Activated gamma-delta T cell treated with Interleukin-2 at 50 U/mL for 16 hours (primary cell): Measurements from ENCODE around the gene CD300LF.

Source experiments
- DNase-seq: peaks from one replicate; pipeline ENCODE4 v3.0.0-alpha.2; 2020

The CD300LF gene

DNA sequence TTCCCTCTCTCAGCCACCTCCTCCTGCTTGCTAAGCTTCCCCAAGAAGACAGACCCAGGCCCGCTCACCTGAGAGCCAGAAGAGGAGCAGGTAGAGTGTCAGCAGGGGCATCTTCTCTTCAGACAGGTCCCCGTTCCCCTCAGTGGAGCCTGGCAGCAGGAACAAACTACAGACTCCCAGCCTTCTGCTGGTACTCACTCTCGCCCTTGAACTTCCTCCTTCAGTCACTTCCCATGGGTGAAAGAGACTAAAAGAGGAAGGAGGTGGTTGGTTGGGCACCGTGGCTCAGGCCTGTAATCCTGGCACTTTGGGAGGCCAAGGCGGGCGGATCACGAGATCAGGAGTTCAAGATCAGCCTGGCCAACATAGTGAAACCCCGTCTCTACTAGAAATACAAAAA is at the start of gene CD300LF:
Gene CD300LF (minus strand): TSS at position 168 of the 400 bp plus-strand sequence. CDS start 57 bp downstream, at position 111.
- no peak for DNase-seq

DNA sequence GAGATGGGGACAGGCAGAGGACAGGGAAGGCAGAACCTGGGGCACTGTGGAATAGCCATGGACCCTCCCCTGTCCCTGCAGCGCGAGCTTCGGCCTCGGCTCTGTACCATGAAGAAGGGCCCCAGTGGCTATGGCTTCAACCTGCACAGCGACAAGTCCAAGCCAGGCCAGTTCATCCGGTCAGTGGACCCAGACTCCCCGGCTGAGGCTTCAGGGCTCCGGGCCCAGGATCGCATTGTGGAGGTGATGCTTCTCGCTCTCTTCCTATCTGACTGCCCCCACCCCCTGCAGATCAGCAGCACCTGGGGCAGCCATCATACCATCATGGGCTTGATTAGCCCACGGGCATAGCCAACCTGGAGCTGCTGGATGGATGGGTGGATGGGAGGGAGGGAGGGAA is 49.2 kb upstream of the CD300LF start:
- DNase-seq, result no peak

DNA sequence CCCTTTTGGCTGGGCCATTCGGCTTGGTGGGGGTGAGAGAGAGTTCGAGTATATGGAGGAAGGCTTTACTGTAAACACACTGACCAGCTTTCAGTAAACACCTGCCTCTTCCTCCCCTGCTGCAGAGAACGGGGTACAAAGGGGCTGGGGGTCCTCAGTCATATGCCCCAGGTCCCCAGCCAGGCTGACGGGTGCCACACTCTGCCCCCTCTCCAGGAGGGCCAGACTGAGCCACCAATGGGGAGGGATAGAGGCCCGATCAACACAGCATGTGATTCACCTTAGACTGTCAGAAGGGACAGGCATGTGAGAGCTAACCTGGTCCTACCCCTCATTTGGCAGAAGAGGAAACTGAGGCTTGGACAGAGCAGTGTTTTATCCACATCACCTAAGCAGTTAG is 48.7 kb upstream of the CD300LF start:
- DNase-seq, result no peak

DNA sequence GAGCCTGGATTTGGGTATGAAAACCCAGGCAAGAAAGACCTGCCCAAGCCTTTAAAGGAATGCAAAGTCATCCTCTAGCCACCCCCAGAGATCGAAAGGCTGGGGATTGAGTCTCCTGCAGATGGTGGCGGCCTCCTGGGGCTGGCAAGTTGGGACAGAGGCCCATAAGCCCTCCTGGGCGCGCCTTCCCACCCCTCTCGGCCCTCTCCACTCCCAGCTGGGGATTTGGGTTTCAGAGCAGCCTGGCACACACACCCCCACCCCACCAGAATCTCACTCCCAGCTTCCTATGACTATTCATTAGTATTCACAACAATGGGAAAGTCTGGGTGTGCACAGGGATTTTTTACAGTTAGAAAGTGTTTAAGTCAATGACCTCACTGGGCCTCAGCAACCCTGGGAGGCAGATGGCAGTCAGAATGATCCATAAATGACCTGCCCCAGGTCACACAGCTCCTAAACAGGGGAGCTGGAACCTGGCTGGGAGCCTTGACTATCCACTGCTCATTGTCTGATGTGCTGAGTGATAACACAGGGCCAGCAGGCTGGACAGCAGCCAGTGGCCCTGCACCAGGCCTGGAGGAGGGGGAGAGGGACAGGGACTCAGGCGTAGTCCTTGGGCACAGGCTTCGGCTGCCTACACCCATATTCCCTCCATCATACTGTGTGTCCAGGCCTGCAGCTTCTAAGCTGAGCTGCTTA is 47.8 kb upstream of the CD300LF start:
- no peak for DNase-seq

DNA sequence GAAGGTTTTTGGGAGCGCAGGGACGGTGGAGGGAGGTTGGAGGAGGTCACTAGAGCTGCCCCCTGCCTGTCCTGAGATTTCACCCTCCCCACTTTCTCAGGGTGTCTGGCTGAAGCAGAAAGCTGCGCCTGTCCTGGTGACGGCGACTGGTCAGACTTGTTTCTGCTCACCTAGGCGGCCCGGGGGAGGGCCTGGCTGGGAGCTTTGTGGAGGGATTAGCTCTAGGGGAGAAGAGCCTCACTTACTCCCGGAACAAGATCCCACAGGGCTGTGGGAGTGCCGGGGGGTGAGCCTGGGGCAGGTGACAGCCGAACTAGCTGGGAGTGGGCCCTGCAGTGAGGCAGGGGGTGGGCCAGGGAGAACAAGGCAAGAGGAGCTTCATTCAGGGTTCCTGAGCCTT is 47.2 kb upstream of the CD300LF start:
- DNase-seq, result no peak

DNA sequence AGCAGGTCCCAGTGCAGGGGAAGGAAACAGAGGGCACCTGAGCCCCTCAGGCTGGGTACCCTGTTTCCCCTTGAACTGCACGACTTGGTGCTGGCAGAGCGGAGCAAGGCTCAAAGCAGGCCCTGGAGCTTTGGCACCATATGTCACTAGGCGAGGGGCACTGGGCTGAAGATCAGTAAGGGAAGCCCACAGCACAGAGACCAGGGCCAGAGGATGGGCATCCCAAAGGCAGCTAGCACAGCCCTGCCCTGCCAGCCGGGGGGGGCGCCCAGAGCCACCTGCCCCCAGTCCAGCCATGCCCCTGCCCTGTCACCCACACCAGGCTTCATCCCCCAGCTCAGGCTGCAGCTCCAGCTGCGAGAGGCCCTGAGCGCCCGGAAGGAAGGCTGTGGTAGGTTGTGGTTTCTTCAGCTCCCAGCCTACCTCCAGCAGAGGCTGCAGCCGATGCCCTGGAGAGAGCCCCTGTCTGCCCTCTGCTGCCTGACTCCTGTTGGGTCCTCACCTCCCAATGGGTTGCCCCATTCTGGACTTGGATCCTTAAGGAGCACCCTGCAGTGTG is 46.6 kb upstream of the CD300LF start:
- DNase-seq, result peak; percentile 62

DNA sequence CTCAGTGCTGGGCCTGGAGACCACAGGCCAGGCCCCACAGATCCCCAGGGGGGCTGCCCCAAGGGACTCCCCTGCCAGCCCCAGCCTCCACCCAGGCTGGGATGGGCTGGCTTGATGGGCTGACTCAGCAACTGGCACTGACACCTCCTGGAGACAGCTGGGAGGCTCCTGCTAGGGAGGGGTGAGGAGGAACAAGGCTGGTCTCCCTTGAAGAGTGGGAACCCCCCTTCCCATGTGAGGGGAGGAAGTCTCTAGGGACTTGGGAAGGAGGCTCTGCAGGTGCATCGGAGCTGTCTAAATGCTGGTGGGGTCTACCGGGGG is 46.1 kb upstream of the CD300LF start:
- no peak for DNase-seq

DNA sequence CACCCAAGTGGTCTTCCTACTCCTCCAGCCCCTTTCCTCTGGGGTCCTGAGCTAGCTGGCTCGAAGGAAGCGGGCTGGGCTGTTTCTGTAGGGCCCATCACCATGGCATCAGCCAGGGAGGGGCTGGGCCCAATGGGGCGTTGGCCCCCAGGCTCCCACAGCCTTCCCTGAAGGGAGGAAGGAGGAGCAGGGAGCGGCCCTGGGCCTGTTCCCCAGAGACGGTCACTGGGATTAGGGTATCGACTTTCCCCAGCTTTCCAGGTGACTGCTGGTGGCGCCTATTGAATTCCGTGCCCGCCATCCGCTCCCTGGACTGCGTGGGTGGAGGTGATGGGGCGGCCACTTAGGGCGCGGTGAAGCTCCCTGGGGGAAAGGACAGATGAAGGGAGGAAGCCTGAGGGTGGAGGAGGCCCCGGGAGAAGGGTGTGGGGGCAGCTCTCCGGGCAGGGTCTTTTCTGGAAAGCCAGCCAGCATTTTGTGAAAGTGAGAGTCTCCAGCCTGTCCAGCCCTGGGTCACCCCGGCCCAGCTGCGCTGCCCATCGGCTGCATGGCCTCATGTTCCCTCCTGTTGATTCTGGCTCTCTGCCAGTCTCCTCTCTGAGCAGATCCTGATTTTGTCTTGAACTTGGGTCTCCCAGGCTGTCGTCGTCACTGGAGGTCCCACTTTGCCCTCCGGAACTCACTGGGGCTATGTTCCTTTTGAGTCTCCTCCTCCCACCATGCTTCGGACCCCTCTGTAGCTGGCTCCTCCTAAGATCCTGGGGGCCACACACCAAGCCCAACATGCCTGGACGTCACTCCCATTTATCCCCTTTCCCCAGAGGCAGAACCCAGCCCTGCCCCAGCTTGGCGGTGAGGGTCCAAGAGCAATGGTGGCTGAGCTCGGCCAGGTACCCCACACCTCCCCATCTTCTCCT is 45.5 kb upstream of the CD300LF start:
- DNase-seq, result no peak

DNA sequence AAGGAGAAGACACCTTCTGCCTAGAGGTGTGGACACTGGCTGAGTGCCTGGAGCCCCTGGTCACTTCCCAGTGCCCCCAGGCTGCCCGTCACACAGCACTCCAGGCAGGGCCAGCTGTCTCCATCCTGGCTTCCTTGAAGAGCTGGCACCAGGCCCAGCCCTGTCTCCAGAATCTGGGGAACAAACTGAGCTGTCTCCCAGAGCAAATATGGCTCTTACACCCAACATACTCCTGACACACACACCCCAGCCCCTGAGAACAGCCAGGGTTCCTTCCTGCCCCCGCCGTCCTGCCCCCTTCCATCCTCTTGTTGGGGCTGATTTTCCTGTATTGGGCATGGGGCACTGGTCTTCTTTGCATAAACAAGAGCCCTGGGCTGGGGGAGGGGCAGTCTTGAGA is 44.8 kb upstream of the CD300LF start:
- DNase-seq, result no peak

DNA sequence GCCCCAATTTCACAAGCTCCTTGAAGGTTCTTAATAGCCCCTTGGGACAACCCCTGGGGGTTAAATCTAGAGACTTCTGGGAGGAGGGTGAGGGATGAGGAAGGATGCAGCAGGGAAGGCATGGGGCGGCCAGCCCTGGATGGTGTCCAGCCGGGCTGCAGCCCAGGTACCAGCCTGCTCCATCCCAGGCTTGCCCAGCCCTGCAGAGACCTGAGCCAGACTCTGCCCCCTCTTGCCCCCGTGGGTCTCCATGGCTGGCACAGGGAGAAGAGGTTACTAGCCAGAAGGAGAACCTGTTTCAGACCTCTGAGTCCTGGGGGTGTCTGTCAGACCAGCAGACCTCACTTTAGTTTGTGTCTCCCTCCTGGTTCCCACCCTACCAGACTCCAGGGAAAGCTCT is 44.2 kb upstream of the CD300LF start:
- no peak for DNase-seq

DNA sequence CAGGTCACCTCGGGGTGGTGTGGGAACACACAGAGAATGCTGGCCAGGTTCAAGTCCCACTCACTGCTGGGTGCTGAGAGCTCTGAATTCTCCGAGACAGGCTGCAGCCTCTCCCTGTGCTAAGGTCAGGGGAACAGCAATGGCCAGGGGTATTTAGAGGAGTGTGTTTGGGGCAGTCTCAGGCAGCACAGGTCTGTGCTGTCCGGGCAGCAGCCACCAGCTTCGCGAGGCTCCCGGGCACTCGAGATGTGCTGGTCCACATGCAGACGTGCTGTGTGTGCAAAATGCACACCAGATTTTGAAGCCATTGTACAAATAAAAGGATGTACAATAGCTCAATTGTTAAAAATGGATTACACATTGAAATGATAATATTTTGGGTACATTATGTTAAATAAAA is 42.8 kb upstream of the CD300LF start:
- DNase-seq, result no peak

DNA sequence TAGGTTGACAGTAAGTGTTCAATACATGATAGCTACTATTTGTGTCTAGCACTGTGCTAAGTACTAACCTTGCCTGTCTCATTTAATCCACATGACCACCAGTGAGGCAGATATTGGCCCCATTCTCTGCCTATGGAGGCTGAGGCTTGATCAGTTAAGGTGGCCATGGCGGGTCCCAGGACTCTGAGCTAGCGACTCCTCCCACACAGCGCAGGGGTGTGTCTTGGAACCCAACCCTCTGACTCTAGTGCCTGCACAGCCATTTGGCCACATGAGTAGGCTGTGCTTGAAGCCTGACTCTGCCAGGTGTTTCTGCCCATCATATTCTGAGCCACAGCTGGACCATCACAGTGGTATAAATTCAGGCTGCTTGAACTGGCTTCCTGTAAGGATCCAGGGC is 42.1 kb upstream of the CD300LF start:
- no peak for DNase-seq

DNA sequence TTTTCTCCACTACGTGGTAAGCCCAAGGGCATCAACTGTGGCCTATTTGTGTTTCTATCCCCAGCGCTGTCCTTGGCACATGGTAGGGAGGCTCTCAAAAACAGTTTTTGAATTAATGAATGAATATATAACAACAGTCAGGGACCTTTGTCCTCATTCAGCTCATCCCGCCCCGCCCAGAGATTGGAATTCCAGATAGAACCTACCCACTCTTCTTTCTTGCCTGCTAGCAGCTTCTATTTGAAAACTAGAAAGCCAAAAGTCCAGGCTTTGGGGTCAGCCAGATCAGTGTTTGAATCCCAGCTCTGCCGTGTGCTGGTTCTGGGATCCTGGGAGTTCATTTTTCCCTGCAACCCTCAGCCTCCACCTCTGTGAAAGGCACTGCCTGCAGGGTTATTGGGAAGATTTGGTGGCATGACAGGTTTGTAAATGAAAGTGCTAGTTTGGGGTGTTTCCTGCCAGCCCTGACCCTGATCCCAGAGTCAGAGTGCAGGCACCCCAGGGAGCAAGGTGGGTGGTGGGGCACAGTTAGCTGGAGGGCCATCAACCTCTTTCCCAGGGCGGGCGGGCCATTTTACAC is 40.2 kb upstream of the CD300LF start:
- no peak for DNase-seq

DNA sequence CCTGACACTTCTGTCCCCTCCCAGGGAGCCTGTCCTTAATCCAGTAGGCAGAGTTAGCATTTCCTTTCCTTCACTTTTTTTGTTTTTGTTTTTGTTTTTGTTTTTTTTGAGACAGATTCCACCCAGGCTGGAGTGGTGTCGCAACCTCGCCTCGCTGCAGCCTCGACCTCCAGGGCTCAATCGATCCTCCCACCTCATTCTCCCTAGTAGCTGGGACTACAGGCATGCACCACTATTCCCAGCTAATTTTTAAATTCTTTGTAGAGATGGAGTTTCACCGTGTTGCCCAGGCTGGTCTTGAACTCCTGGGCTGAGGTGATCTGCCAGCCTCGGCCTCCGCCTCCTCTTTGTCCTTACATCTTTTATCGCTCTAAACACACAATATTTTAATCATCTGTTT is 39.7 kb upstream of the CD300LF start:
- DNase-seq, result no peak

DNA sequence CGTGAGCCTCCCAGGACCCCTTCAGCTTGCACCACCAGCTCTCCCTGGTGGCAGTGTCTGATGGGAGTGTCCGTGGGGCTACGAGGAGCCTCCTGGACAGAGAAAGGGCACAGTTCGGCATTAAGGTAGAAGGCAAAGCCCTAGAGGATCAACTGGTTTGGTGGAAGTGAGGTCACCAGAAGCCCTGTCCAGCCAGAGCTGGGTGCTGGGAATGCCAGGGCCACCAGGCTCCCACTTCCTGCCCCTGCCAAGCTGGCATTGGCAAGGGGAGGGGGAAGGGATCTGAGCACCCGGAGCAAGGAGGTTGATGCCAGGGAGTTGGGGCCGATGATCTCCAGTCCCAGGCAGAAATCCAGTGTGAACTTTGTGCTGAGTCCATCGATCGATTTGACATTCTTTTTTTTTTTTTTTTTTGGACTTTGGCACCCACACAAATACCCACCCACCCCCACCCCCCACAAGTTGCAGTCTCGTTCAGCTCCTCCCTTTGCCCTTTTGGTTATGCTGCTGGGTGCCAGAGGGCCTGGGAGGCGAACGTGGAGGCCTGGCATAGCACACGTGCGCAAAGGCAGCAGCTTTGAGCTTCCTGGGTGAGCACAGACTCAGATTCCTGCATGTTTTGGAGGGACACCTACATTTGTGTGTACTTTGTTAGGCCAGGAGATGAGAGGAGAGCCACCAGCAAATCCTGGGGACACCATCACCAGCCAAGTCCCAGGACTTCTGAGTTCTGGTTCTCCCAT is 37.8 kb upstream of the CD300LF start:
- DNase-seq, result no peak

DNA sequence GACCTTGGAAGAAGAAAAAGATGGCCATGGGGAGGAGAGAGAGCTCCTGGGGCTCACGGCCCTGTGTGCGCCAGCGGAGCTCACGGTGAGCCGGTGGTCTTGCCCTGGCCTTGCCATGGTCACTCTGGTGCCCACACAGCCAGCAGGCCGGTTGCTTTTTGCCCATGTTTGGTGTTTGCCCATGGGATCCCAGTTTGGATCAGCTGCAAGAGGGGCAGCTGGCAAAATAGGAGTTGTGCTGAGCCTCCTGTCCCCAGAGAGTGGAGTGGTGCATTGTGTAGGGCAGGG is 37.3 kb upstream of the CD300LF start:
- no peak for DNase-seq

DNA sequence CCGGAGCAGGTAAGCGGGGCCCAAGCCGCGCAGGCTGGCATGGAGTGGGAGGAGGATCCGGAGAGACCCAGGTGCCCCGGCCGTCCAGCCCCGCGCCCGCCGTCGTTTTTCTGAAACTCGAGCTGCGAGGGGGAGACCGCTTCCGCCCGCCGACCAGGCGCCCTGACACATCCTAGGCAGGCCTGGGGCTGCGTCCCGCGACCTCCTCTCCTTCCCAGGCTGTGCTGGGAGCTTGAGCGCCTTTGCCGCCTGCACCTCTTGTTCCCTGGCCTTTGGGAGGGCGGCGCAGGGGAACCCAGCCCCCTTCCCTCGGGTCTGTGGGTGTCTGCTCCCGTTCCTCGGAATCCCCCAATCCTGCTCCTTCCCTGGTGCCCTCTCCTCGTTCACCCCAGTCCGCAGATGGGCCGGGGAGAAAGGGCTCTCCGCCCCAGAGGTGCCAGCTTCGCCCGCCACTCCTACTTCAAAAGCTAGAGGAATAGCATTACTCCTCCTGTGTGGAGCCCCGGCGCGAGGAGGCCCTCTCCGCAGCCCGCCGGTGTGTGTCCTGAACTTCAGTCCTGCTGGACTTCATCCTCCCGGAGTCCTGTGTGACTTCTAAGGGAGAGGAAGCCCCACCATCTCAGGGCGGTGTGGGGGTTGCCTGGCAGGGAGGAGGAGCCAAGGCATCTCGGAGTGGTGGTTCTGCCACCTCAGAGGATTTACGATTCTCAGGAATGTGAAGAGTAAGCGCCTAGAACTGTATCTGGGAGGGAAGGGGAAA is 36.7 kb upstream of the CD300LF start:
- DNase-seq, result peak; percentile 51

DNA sequence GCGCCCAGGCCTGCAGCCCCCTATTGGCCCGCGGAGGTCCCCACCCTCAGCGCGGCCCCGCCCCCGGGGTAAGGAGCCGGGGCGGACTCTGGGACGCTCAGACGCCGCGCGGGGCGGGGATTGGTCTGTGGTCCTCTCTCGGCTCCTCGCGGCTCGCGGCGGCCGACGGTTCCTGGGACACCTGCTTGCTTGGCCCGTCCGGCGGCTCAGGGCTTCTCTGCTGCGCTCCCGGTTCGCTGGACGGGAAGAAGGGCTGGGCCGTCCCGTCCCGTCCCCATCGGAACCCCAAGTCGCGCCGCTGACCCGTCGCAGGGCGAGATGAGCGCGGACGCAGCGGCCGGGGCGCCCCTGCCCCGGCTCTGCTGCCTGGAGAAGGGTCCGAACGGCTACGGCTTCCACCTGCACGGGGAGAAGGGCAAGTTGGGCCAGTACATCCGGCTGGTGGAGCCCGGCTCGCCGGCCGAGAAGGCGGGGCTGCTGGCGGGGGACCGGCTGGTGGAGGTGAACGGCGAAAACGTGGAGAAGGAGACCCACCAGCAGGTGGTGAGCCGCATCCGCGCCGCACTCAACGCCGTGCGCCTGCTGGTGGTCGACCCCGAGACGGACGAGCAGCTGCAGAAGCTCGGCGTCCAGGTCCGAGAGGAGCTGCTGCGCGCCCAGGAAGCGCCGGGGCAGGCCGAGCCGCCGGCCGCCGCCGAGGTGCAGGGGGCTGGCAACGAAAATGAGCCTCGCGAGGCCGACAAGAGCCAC is 36.0 kb upstream of the CD300LF start, which contains the start of gene NHERF1:
Gene NHERF1 (plus strand): TSS at position 100 of the 750 bp plus-strand sequence. CDS start 219 bp downstream, at position 319.
- DNase-seq, result peak; percentile 95

DNA sequence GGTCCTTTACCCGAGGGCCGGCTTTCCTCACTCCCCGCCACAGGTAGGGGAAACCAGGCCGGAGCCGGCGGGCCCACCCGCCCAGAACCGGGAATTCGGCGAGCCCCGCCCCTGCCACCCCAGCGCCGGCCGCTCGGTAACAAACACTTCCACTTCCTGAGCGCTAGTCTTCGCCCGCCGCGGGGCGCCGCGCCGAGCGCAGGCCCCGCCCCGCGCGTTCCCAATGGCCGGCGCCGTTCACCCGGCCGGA is 35.5 kb upstream of the CD300LF start:
- no peak for DNase-seq

DNA sequence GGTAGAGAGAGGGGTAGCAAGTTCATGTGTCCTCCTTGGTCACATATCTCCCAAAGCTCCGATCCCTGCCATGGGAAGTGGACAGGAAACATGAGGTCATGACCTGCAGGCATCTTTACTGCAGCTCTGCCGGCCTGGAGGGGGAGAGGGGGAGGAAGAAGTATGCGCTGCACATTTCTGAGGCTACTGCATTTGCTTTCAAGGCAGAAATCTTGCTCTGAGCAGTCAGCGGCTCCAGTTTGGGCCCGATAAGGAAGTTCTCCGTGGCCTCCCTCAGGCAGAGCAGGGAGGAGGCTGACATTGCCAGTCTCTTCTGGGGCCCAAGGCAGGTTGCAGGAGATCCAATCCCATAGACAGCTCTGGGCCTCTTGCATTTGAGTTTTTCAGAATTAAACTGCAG is 34.2 kb upstream of the CD300LF start:
- DNase-seq, result no peak

DNA sequence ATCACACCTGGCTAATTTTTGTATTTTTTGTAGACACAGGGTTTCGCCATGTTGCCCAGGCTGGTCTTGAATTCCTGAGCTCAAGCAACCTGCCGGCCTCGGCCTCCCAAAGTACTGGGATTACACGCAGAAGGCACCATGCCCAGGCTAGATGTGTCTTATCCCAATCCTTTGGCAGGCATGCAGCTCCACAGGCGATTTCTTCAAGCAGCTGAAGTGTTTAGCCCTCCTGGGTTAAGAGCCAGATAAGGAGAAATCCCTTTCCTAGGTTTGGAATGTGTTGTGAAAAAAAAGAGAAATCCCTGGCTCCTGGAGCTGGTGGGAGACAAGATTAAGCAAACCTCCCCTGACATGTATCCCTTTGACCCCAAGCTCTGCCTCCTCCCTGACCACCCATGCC is 33.7 kb upstream of the CD300LF start:
- no peak for DNase-seq
